ENCODE measurements around the gene HSPA5.
A peak's percentile ranks its signal among the peaks of the same experiment; 100 is the strongest.

- peak; percentile 12 for TF ChIP-seq CTCF (IDR thresholded peaks at IDR 0.05; ENCODE audit: borderline replicate concordance, extremely low read depth, low read length, poor library complexity, severe bottlenecking)
- no peak for TF ChIP-seq EZH2 (IDR thresholded peaks at IDR 0.05; ENCODE audit: borderline replicate concordance, low read depth, low read length, severe bottlenecking)
These were observed 14.7 kb upstream of the HSPA5 start for GRCh38 chr9:125255781-125256391.
